GM11168 (cell line): ENCODE results near the gene APOL3.
"Not testable (repeated sequence)": the region's sequence is repeated elsewhere in the genome, so short reads cannot be mapped to it uniquely, and the experiment has no call there.

Experiments used
- in situ Hi-C: fragments of 300-500 bp; cut with MboI; formaldehyde crosslinking; loops from one replicate; pipeline ENCODE4 v1.12.0; 2022; ENCODE audit warnings: low sequenced_read_pairs; ENCODE audit not compliant: unreplicated experiment

The APOL3 gene

GRCh38 chr22:36160499-36160942 is at the start of gene APOL3:
TSS of gene APOL3 (minus strand) at chr22:36160755. CDS start at chr22:36149055, 11,700 bp downstream.
- in situ Hi-C loops, result no loop called here

GRCh38 chr22:36210224-36210623 is 49.7 kb upstream of the APOL3 start:
- in situ Hi-C loops, result no loop called here

GRCh38 chr22:36209488-36209908 is 48.9 kb upstream of the APOL3 start:
- in situ Hi-C loops, result not testable (repeated sequence)

GRCh38 chr22:36208914-36209313 is 48.4 kb upstream of the APOL3 start:
- in situ Hi-C loops, result no loop called here

GRCh38 chr22:36208162-36208765 is 47.7 kb upstream of the APOL3 start:
- in situ Hi-C loops, result no loop called here

GRCh38 chr22:36206255-36206654 is 45.7 kb upstream of the APOL3 start:
- in situ Hi-C loops, result no loop called here

GRCh38 chr22:36205573-36205972 is 45.0 kb upstream of the APOL3 start:
- in situ Hi-C loops, result not testable (repeated sequence)

- in situ Hi-C loops, result no loop called here
Observed at GRCh38 chr22:36204632-36205015, 44.1 kb upstream of the APOL3 start.

- in situ Hi-C loops, result no loop called here
Observed at GRCh38 chr22:36204001-36204631, 43.6 kb upstream of the APOL3 start.

GRCh38 chr22:36203441-36203840 is 42.9 kb upstream of the APOL3 start:
- in situ Hi-C loops, result not testable (repeated sequence)

GRCh38 chr22:36202906-36203305 is 42.4 kb upstream of the APOL3 start:
- in situ Hi-C loops, result not testable (repeated sequence)

- in situ Hi-C loops, result no loop called here
Observed at GRCh38 chr22:36201630-36202319, 41.2 kb upstream of the APOL3 start, which contains the start of gene APOL4. TSS of gene APOL4 (minus strand) at chr22:36201809. CDS start at chr22:36201734, 75 bp downstream.

- in situ Hi-C loops, result not testable (repeated sequence)
Observed at GRCh38 chr22:36201025-36201424, 40.5 kb upstream of the APOL3 start.

- in situ Hi-C loops, result no loop called here
Observed at GRCh38 chr22:36199001-36199551, 38.5 kb upstream of the APOL3 start.

- in situ Hi-C loops, result no loop called here
Observed at GRCh38 chr22:36198536-36198935, 38.0 kb upstream of the APOL3 start.

- in situ Hi-C loops, result no loop called here
Observed at GRCh38 chr22:36197514-36198146, 37.1 kb upstream of the APOL3 start.

GRCh38 chr22:36197065-36197440 is 36.5 kb upstream of the APOL3 start:
- in situ Hi-C loops, result no loop called here

- in situ Hi-C loops, result no loop called here
Observed at GRCh38 chr22:36196254-36197064, 35.9 kb upstream of the APOL3 start.

GRCh38 chr22:36194971-36195370 is 34.4 kb upstream of the APOL3 start:
- in situ Hi-C loops, result no loop called here

GRCh38 chr22:36194385-36194784 is 33.8 kb upstream of the APOL3 start:
- in situ Hi-C loops, result no loop called here
